Measurements from ENCODE around the gene FAM50B. TPM values are rescaled to one million over a fixed set of nuclear protein-coding genes. Genes with fewer than 3 reads are reported as not detected.

FAM50B gene
- total RNA-seq, 1 experiment from 2014 or later: 3.3 TPM

- Histone ChIP-seq H3K9ac (ENCODE audit: extremely low read depth, insufficient read length, low read length) (no peak overlapping the region), H2BK12ac (ENCODE audit: insufficient read length, low read depth, low read length) (no peak overlapping the region), H2AK5ac (ENCODE audit: insufficient read length, low read length) (no peak overlapping the region), H4K8ac (replicated peaks; ENCODE audit: insufficient read length, low read depth, low read length) (no peak overlapping the region), H3K23me2 (ENCODE audit: insufficient read length, low read depth, low read length, poor library complexity, severe bottlenecking) (no peaks in the 10 kb centered on the region), H2BK20ac (ENCODE audit: low read depth, low read length, poor library complexity, severe bottlenecking) (no peak overlapping the region), H3K18ac (ENCODE audit: insufficient read length, low read depth, low read length) (no peak overlapping the region), H3K9me3 (ENCODE audit: control insufficient read depth, low read depth, low read length) (no peaks in the 10 kb centered on the region), H3K79me1 (ENCODE audit: insufficient read depth, low read depth, low read length, poor library complexity, severe bottlenecking) (no peaks in the 10 kb centered on the region), H3K27me3 (ENCODE audit: insufficient read depth, low read length) (no peaks in the 10 kb centered on the region), H3T11ph (ENCODE audit: low read length) (no peak overlapping the region), H3K56ac (ENCODE audit: insufficient read length, low read depth, low read length) (no peak overlapping the region), H2BK15ac (ENCODE audit: low read depth, low read length) (no peak overlapping the region), H3K23ac (ENCODE audit: insufficient read length, low read depth, low read length) (no peak overlapping the region), H3K79me2 (ENCODE audit: insufficient read depth, low read length) (no peaks in the 10 kb centered on the region), H3K4ac (ENCODE audit: low read depth, low read length) (no peak overlapping the region), H2AFZ (ENCODE audit: low read length) (no peak overlapping the region), H4K20me1 (ENCODE audit: control insufficient read depth, insufficient read depth, insufficient read length) (peaks cover 3% of the 10 kb centered on the region), H3K27ac (ENCODE audit: insufficient read length, low read depth, low read length) (no peak overlapping the region), H2BK120ac (ENCODE audit: low read depth, low read length, poor library complexity, severe bottlenecking) (no peak overlapping the region), H3K4me2 (ENCODE audit: insufficient read depth, insufficient read length, low read length) (peak overlapping the region; percentile 32), H3K4me1 (ENCODE audit: insufficient read depth, low read length) (peaks cover 11% of the 10 kb centered on the region; the same call in 1 of the 2 replicates), H4K5ac (ENCODE audit: insufficient read length, low read depth, low read length) (no peak overlapping the region), H3K14ac (ENCODE audit: insufficient read depth, low read length) (no peak overlapping the region), H2BK5ac (ENCODE audit: insufficient read length, low read length) (no peak overlapping the region), H4K91ac (ENCODE audit: insufficient read length, low read depth, low read length) (no peak overlapping the region)
- H3K4me1 Mint-ChIP-seq: peaks cover 32 to 33% of the 10 kb centered on the region in 2 experiments
- no CpG with 5 or more reads among the region's 6 CpGs for WGBS (ENCODE audit: extremely low coverage, insufficient read length, low lambda C conversion rate)
- H3K4me3 Mint-ChIP-seq: peak overlapping the region in 1 of 2 experiments; percentile 49; a peak in 2 of 5 replicates
- H3K9me3 Mint-ChIP-seq: peaks cover 0 to 4% of the 10 kb centered on the region in 2 experiments; a peak in 2 of 5 replicates
- no peak for TF ChIP-seq CTCF (conservative IDR thresholded peaks at IDR 0.05)
- H3K27ac Mint-ChIP-seq: peak overlapping the region in 1 of 3 experiments; percentile 96; a peak in 3 of 7 replicates
- peaks cover 0 to 3% (median 0%) of the 10 kb centered on the region in 3 experiments; a peak in 2 of 7 replicates for H3K36me3 Mint-ChIP-seq (ENCODE audit: insufficient read depth in 1 of 3, low read depth in 3 of 3)
- H3K27me3 Mint-ChIP-seq (ENCODE audit: low read depth): peaks cover 19% of the 10 kb centered on the region
- DNase-seq: no peak
Measured at GRCh38 chr6:3895312-3895653, 46.1 kb downstream of the FAM50B start.
